ENCODE measurements around the gene ANKRD9.

DNA sequence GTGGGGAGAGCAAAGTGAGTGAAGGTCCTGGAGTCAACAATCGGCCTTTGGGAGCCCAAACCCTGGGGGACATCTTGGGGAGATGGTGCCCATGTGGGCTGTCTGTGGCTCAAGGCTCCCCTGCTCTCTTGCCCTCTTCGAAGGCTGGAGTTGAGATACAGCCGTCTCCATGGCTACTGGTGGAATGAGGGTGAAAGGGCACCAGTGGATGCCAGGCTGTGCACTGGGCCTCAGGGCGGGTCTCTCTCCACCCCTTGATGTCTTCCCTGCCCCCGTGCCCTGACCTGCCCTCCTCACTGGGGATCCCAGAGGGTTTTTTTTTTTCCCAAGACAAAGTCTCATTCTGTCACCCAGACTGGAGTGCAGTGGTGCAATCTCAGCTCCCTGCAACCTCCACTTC lies 2.0 kb upstream of the ANKRD9 start:
- TF ChIP-seq EP300 (IDR thresholded peaks at IDR 0.05; ENCODE audit: borderline replicate concordance) (no peak), CREB1 (IDR thresholded peaks at IDR 0.05; ENCODE audit: low read depth) (no peak), NFIC (IDR thresholded peaks at IDR 0.05) (no peak), EGR1 (IDR thresholded peaks at IDR 0.05) (no peak)

Measured in Ishikawa (cell line).